Measurements from ENCODE around the gene NRN1L.

Gene NRN1L

GRCh38 chr16:67909056-67909742 is 24.5 kb downstream of the NRN1L start:
- no peak for TF ChIP-seq TAF1 (IDR thresholded peaks at IDR 0.05; ENCODE audit: borderline replicate concordance, insufficient read depth, low read length)

GRCh38 chr16:67910158-67910557 is 25.5 kb downstream of the NRN1L start:
- no peak for TF ChIP-seq FOXP2 (optimal IDR thresholded peaks at IDR 0.05; ENCODE audit: borderline replicate concordance, extremely low read depth, extremely low read length, insufficient read depth)
- no peak for TF ChIP-seq SIN3A (IDR thresholded peaks at IDR 0.05; ENCODE audit: borderline replicate concordance, insufficient read depth, low read length)
- no peak for TF ChIP-seq TAF1 (IDR thresholded peaks at IDR 0.05; ENCODE audit: borderline replicate concordance, insufficient read depth, low read length)
- TF ChIP-seq POLR2AphosphoS5 (IDR thresholded peaks at IDR 0.05; ENCODE audit: low read depth, low read length) = no peak
- TF ChIP-seq REST (IDR thresholded peaks at IDR 0.05; ENCODE audit: insufficient read depth in 1 of 2, low read depth in 2 of 2, low read length in 2 of 2) = no peak

GRCh38 chr16:67914758-67915495 is 30.2 kb downstream of the NRN1L start:
- TF ChIP-seq REST (IDR thresholded peaks at IDR 0.05; ENCODE audit: insufficient read depth in 1 of 2, low read depth in 2 of 2, low read length in 2 of 2) = no peak
- no peak for TF ChIP-seq POLR2AphosphoS5 (IDR thresholded peaks at IDR 0.05; ENCODE audit: low read depth, low read length)
- TF ChIP-seq TAF1 (IDR thresholded peaks at IDR 0.05; ENCODE audit: borderline replicate concordance, insufficient read depth, low read length) = no peak
- TF ChIP-seq FOXP2 (optimal IDR thresholded peaks at IDR 0.05; ENCODE audit: borderline replicate concordance, extremely low read depth, extremely low read length, insufficient read depth) = no peak
- TF ChIP-seq SIN3A (IDR thresholded peaks at IDR 0.05; ENCODE audit: borderline replicate concordance, insufficient read depth, low read length) = no peak

- TF ChIP-seq POLR2AphosphoS5 (IDR thresholded peaks at IDR 0.05; ENCODE audit: low read depth, low read length) (no peak), FOXP2 (optimal IDR thresholded peaks at IDR 0.05; ENCODE audit: borderline replicate concordance, extremely low read depth, extremely low read length, insufficient read depth) (no peak), REST (IDR thresholded peaks at IDR 0.05; ENCODE audit: insufficient read depth in 1 of 2, low read depth in 2 of 2, low read length in 2 of 2) (no peak), SIN3A (IDR thresholded peaks at IDR 0.05; ENCODE audit: borderline replicate concordance, insufficient read depth, low read length) (no peak), TAF1 (IDR thresholded peaks at IDR 0.05; ENCODE audit: borderline replicate concordance, insufficient read depth, low read length) (no peak)
Observed at GRCh38 chr16:67915831-67916723, 31.4 kb downstream of the NRN1L start.

- TF ChIP-seq TAF1 (IDR thresholded peaks at IDR 0.05; ENCODE audit: borderline replicate concordance, insufficient read depth, low read length) (no peak), FOXP2 (optimal IDR thresholded peaks at IDR 0.05; ENCODE audit: borderline replicate concordance, extremely low read depth, extremely low read length, insufficient read depth) (no peak), SIN3A (IDR thresholded peaks at IDR 0.05; ENCODE audit: borderline replicate concordance, insufficient read depth, low read length) (no peak), REST (IDR thresholded peaks at IDR 0.05; ENCODE audit: insufficient read depth in 1 of 2, low read depth in 2 of 2, low read length in 2 of 2) (no peak), POLR2AphosphoS5 (IDR thresholded peaks at IDR 0.05; ENCODE audit: low read depth, low read length) (no peak)
Observed at GRCh38 chr16:67917140-67917851, 32.6 kb downstream of the NRN1L start.
